H1 (cell line): ENCODE measurements around the gene CLEC2B. TPM values are rescaled to one million over a fixed set of nuclear protein-coding genes. Genes with fewer than 3 reads are reported as not detected.

Experiments
- NANOG ChIP-seq: IDR thresholded peaks from 2 replicates; pipeline ENCODE4 v1.6.1; 2011; ENCODE audit warnings: low read length, low read depth, mild to moderate bottlenecking, inconsistent platforms; ENCODE audit not compliant: insufficient read depth, poor library complexity, severe bottlenecking
- SIN3A ChIP-seq, 2 experiments: IDR thresholded peaks in 1 of 2; conservative IDR thresholded peaks in 1 of 2; 2 replicates each; pipeline ENCODE4 v1.6.1; 2011 to 2012; ENCODE audit warnings: low read length in 2 of 2, improper control_type of control experiment in 1 of 2, low read depth in 1 of 2, mild to moderate bottlenecking in 1 of 2
- polyA plus RNA-seq, 7 experiments: library from polyadenylated mRNA; depleted of rRNA in 3 of 7; stranded (reverse) in 5 of 7; unstranded in 2 of 7; fragments of >200 nt in 5 of 7; fragments of 200-250 nt in 2 of 7; gene quantifications; 1 replicate in 5 of 7; 2 replicates in 1 of 7; 4 replicates in 1 of 7; pipeline versions ENCODE4 v1.2.1 to v1.2.3, GENCODE V29; 2011 to 2013; ENCODE audit warnings: missing spikeins in 2 of 7, mixed read lengths in 2 of 7
- total RNA-seq: library from RNA; stranded (reverse); fragmentation: NEBNext Ultra II Directional; extraction: Animal tissue kit (Norgen Biotek cat#: 25700); gene quantifications from 2 replicates; pipeline ENCODE4 v1.2.1, GENCODE V29; 2021

CLEC2B gene
- total and polyA plus RNA-seq, 2 of the 8 experiments (the other 6 are each of a cell fraction or from before 2014, with no cell fraction given): not detected

DNA sequence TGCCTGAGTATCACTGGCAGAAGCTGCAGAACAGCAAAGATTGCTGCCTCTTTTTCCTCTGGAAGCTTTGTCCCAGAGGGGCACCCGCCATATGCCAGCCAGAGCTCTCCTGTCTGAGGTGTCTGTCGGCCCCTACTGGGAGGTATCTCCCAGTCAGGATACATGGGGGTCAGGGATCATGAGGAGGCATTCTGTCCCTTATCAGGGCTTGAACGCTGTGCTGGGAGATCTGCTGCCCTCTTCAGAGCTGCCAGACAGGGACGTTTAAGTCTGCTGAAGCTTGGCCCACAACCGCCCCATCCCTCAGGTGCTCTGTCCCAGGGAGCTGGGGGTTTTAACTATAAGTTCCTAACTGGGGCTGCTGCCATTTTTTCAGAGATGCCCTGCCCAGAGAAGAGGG, 20.3 kb downstream of the CLEC2B start (continued):
- TF ChIP-seq NANOG: no peak
- no peak for TF ChIP-seq SIN3A (conservative IDR thresholded peaks at IDR 0.05 in 1 of 2, IDR thresholded peaks at IDR 0.05 in 1 of 2; ENCODE audit: low read depth in 1 of 2, low read length in 2 of 2)
